Rectal smooth muscle tissue (tissue), 1 donor: ENCODE measurements around the gene HSF5.

Source experiments
- H3K27ac ChIP-seq: one replicate; pipeline ENCODE4 v1.7.0; 2013; ENCODE audit warnings: low read depth, low read length, inconsistent platforms
- H3K27me3 ChIP-seq: one replicate; pipeline ENCODE4 v1.7.0; 2013; ENCODE audit warnings: low read length; ENCODE audit not compliant: control insufficient read depth, insufficient read depth
- H3K36me3 ChIP-seq: one replicate; pipeline ENCODE4 v1.7.0; 2013; ENCODE audit warnings: low read length; ENCODE audit not compliant: control insufficient read depth, insufficient read depth
- H3K4me1 ChIP-seq: one replicate; pipeline ENCODE4 v1.7.0; 2013; ENCODE audit warnings: low read length; ENCODE audit not compliant: control insufficient read depth, insufficient read depth
- H3K4me3 ChIP-seq: one replicate; pipeline ENCODE4 v1.7.0; 2013; ENCODE audit warnings: low read length
- H3K9ac ChIP-seq: one replicate; pipeline ENCODE4 v1.7.0; 2013; ENCODE audit warnings: low read length

The HSF5 gene, protein sequence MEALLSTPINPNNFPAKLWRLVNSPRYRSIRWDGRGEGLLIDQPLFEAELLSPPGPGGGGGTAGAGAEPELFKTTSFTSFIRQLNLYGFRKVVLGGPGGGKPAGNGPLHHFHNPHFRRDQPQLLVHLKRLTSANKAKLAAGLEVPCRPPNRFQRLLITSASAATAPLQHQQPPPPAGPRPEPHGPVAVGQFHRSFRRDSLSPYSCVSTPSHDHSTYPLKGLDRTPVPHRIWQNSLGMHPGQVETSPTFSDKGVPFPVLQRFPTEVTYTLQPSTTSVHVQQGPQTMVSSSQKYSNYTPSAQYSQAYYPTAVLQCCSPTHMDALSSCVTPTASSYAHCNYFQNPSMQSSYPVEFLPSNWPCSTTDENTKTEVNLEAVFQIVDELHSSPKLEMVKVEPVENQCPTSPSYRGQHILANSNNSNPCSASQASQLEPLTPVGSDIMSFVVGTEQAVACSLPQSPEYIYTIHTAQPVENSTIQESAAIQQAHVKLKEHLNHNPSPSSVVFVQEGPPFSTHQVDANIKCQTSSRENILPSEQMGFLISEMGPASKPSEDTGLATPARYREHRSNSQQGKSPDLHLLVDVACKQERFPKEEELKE

DNA sequence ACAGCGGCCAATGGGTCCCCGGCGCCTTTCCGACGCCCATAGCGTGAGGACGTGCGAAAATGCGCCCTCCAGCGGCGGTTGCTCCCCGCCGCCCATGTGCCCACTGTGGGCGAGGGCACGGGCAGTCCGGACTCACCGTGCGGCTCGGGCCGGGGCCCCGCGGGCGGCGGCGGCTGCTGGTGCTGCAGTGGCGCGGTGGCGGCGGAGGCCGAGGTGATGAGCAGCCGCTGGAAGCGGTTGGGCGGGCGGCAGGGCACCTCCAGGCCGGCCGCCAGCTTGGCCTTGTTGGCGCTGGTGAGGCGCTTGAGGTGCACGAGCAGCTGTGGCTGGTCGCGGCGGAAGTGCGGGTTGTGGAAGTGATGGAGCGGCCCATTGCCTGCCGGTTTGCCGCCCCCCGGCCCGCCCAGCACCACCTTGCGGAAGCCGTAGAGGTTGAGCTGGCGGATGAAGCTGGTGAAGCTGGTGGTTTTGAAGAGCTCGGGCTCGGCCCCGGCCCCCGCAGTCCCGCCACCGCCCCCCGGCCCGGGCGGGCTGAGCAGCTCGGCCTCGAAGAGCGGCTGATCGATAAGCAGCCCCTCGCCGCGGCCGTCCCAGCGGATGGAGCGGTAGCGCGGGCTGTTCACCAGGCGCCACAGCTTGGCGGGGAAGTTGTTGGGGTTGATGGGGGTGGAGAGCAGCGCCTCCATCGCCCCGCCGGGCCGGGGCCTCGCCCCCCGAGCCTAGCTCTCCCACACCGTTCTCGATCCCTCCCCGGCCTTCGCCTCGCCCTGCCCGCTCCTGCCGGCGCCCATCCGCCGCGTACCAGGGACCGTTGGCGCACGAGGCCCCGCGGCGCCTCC is at the start of gene HSF5:
TSS of gene HSF5 (minus strand) at position 820 of the 839 bp plus-strand sequence. CDS start at position 686, 134 bp downstream.
- no peak within 1 kb of the TSS for H3K27ac ChIP-seq
- peaks cover 14% of the 10 kb centered on the region for H3K36me3 ChIP-seq
- H3K4me3 ChIP-seq = no peak within 1 kb of the TSS

DNA sequence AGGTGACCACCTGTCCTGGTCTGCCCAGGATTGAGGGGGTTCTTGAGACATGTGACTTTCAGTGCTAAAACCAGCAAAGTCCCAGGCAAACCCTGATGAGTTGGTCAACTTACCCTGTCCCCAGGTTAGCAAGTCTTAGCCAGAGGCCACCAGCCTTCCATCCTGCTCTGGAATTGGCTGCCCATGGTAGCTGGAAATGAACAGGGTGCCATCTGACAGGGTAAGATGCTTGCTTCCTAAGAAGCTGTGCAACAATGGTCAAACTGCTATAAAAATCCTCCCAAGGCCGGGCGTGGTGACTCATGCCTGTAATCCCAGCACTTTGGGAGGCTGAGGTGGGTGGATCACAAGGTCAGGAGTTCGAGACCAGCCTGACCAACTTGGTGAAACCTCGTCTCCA is 49.1 kb upstream of the HSF5 start:
- Histone ChIP-seq H3K36me3 (no peaks in the 10 kb centered on the region), H3K4me3 (no peak overlapping the region), H3K4me1 (no peaks in the 10 kb centered on the region), H3K27ac (no peak overlapping the region), H3K9ac (no peak overlapping the region), H3K27me3 (no peaks in the 10 kb centered on the region)

More for the DNA sequence above, at the start of gene HSF5:
- H3K9ac ChIP-seq = no peak within 1 kb of the TSS
- H3K27me3 ChIP-seq = no peaks in the 10 kb centered on the region
- no peaks in the 10 kb centered on the region for H3K4me1 ChIP-seq

DNA sequence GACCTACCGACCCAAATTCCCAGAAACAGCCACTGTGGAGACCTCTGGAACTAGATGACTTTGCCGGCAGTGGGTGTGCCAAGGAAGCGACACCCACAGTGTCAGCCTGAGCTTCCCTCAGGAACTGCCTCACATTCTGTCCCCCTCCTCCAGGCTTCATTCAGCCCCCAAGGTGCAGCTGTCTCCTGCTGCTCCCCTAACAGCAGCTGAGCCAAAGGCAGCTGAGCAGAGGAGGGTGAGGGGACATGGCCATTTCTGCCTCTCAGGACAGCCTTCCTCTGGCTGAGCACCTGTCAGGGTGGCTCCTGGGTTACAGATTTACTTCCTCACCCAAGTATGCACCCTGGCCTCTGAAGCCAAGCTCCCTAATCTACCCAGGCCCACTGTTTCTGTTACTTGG is 48.3 kb upstream of the HSF5 start:
- no peaks in the 10 kb centered on the region for H3K27me3 ChIP-seq
- H3K4me1 ChIP-seq = no peaks in the 10 kb centered on the region
- no peak overlapping the region for H3K9ac ChIP-seq
- no peak overlapping the region for H3K4me3 ChIP-seq
- no peaks in the 10 kb centered on the region for H3K36me3 ChIP-seq
- no peak overlapping the region for H3K27ac ChIP-seq

DNA sequence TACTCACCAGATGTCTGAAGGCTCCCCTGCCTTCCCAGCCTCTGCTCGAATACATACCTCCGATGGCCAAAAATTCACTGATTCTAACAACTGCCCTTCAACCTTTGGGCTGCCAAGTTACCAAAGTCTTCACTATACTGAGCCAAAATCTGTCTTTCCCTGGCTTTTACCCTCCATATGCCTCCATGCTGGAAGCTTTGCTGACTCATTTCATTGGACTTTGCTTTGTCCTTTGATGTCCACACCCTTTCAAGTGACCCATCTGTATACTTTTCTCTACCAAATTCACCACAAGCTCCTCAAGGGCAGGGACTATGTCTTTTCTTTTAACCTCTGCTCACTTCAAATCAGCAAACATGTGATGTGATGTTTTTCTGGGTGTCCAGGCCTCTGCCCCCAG is 47.2 kb upstream of the HSF5 start:
- H3K27ac ChIP-seq = no peak overlapping the region
- no peaks in the 10 kb centered on the region for H3K4me1 ChIP-seq
- H3K27me3 ChIP-seq = no peaks in the 10 kb centered on the region
- H3K9ac ChIP-seq = no peak overlapping the region
- no peak overlapping the region for H3K4me3 ChIP-seq
- H3K36me3 ChIP-seq = no peaks in the 10 kb centered on the region

DNA sequence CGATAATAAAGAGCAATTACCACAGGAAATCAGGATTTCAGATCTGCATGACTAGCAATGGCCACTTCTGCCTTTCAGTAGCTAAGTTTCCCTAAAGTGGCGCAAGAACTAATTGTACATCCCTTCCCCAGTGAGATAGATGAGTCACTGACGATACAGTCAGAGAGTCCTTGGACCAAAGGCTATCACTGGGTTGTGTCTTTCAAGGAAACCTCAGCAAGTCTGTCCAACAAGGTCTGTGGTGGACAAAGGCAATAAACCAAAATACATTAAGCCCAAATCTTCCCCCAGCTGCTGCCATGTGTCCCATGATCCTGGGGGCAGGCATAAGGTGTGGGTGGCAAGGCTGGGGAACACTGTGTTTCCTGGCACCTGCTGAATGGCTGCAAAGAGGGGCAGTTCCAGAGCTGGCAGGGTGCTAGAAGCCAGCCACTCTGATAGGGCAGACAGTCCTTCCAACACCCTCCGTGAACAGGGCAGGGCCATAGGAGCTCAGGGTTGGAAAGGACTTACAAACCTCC is 46.8 kb upstream of the HSF5 start:
- Histone ChIP-seq H3K36me3 (no peaks in the 10 kb centered on the region), H3K4me3 (no peak overlapping the region), H3K27me3 (no peaks in the 10 kb centered on the region), H3K27ac (no peak overlapping the region), H3K4me1 (no peaks in the 10 kb centered on the region), H3K9ac (no peak overlapping the region)

DNA sequence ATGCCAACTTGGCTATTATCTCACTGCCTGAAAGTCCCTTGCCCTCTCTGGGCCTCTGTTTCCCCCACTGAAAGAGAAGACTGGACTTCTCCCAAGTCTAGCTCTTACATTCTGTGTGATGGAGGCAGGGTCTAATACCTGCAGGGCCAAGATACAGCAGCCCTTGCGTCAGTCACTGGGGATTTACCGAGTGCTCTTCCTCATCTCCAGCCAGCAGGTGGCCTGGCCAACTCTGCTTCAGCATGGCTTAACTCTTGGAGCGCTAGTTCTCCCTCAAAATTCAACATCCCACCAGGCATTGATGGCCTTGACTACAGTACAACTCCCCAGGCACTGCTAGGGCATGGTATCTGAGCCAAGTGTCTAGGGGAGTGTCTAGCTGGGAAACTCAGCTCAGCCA is 46.1 kb upstream of the HSF5 start:
- H3K9ac ChIP-seq = no peak overlapping the region

DNA sequence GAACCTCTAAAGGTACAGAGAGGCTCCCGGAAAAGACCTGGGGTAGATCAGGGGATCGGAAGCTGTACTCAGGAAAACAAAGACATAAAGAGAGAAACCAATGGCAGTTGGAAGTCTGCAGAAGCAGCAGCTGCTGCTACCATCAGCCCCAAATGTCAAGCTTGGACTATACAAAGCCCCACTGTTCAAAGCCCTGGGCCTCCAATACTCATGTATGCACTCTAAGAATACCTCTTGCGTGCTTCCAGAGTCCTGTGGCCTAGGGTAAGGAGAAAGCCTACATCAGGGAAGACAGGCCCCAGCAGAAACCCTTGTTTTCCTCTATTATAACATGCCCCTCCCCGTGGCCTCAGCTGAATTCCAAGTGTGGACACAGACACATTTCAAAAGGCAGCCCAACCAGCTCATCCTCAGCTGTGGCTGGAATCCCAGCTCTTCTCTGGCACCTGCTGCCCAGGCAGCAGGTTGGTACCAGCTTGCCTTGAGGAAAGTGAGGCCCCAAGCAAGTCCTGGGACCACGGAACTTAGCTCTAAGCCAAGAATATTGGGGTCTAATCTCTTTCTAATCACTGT is 45.5 kb upstream of the HSF5 start:
- no peak overlapping the region for H3K9ac ChIP-seq
- no peaks in the 10 kb centered on the region for H3K27me3 ChIP-seq
- H3K36me3 ChIP-seq = no peaks in the 10 kb centered on the region
- no peaks in the 10 kb centered on the region for H3K4me1 ChIP-seq
- no peak overlapping the region for H3K4me3 ChIP-seq
- no peak overlapping the region for H3K27ac ChIP-seq

More for the DNA sequence above, 46.1 kb upstream of the HSF5 start:
- H3K27me3 ChIP-seq = no peaks in the 10 kb centered on the region
- no peak overlapping the region for H3K27ac ChIP-seq
- no peak overlapping the region for H3K4me3 ChIP-seq
- H3K36me3 ChIP-seq = no peaks in the 10 kb centered on the region
- no peaks in the 10 kb centered on the region for H3K4me1 ChIP-seq

DNA sequence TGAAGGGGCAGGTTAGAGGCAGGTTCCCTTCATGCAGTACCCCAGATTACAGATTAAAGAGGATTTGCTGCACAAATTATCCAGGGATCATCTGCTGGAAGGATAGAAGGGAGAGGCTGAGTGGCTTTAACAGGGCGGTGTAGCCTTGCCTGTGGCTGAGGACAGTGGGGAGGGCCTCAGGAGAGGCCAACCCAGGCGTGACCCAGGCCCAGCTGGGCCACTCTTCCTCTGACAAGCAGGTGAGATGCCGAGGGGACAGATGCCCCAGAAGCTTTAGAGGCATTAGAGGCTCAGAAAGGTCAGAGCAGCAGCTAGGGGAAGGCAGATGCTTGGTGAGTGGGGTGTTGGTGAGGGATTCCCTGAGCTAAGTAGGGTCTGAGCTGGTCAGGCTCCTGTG is 44.3 kb upstream of the HSF5 start:
- H3K4me1 ChIP-seq = no peaks in the 10 kb centered on the region
- H3K9ac ChIP-seq = no peak overlapping the region
- no peaks in the 10 kb centered on the region for H3K36me3 ChIP-seq
- no peaks in the 10 kb centered on the region for H3K27me3 ChIP-seq
- no peak overlapping the region for H3K27ac ChIP-seq
- peak overlapping the region; percentile 64 for H3K4me3 ChIP-seq

DNA sequence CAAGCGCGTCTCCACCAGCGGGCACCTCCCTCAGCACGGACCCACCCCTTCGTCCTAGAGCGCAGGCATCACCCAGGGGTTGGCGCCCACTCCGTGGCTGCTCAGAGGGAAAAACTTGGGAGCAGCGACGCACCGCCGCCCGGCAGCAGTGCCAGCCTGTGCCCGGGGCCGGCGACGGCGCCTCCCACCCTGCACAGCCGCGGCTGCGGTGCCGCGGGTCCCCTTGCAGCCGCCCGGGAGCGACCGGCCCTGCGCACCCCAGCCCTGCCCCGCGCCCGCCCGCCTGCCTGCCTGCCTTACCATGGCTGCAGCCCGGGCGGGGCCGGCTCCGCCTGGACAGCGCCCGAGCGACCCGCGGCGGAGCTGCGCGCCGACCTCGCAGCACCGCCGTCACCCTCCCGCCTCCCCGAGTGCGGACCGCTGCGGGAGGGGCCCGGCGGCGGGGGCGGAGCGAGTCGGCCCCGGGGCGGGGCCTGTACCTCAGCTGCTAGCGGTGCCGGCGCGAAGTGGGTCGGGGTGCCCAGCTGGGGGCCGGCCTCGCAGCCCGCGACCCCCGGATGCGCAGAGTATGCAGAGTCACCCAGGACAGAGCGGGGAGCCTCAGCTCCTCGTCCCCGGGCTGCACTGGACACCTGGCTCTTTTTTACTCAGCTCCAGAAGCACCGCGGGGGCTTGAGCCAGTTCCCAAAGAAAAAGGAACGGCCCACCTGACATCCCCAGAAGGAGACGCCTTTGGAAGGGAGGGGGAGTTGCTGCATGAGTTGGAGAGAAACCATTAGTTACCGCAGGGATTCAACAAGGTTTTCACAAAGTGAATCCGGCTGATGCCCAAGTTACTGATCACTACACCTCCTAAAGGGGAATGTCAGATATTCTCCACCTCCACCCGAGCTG is 43.7 kb upstream of the HSF5 start:
- Histone ChIP-seq H3K27me3 (no peaks in the 10 kb centered on the region), H3K27ac (no peak overlapping the region), H3K9ac (no peak overlapping the region), H3K36me3 (no peaks in the 10 kb centered on the region), H3K4me3 (peak overlapping the region; percentile 64), H3K4me1 (no peaks in the 10 kb centered on the region)

DNA sequence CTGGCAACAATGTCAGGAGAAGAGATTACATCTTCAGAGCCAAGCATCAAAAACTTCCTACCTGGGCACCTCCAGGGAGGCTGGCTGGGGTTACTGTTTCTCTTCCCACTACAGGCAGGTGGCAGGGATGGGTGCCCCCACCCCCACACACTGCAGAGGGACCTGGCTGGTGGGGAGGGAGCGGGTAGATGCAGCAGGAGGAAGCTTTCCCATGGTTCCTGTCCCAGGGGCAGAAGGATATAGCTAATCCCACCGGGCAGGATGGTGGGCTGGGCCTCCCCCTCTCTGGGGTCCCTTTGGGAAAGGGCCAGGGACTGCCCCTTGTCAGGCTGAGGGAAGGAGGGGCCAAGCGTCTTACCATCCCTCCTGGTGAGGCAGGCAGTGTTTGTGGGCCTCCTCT is 42.9 kb upstream of the HSF5 start:
- no peak overlapping the region for H3K9ac ChIP-seq
- no peaks in the 10 kb centered on the region for H3K27me3 ChIP-seq
- H3K4me1 ChIP-seq = no peaks in the 10 kb centered on the region
- no peak overlapping the region for H3K27ac ChIP-seq
- no peaks in the 10 kb centered on the region for H3K36me3 ChIP-seq
- peak overlapping the region; percentile 64 for H3K4me3 ChIP-seq

DNA sequence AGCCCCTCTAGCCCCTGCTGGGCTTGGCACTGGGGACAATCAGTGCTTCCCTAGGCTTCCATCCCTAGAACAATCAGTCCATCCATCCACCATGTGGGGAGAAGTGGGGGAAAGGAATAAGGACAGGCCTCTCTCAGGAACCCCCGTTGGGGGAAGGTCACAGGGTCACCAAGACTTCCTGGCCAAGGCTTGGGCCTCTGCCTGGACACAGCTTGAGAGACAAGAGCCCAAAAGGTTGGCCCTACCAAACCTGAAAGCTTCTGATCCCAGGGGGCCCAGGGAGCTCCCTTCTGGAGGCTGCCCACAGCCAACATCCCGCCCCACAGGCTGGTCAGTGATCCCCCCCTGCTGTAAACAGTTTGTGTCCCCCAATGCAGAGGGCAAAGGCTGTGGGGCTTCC is 42.4 kb upstream of the HSF5 start:
- no peak overlapping the region for H3K27ac ChIP-seq
- no peak overlapping the region for H3K9ac ChIP-seq

More for the DNA sequence above, 42.4 kb upstream of the HSF5 start:
- H3K27me3 ChIP-seq = no peaks in the 10 kb centered on the region
- no peak overlapping the region for H3K4me3 ChIP-seq
- no peaks in the 10 kb centered on the region for H3K36me3 ChIP-seq
- no peaks in the 10 kb centered on the region for H3K4me1 ChIP-seq
